22Rv1 (cell line): ENCODE data around the gene ASPM.

ENCODE experiments used
- CTCF ChIP-seq: fragments of 450-650 bp; IDR thresholded peaks from 2 replicates; pipeline ENCODE4 v1.5.1; 2017; ENCODE audit warnings: mild to moderate bottlenecking
- ZFX ChIP-seq: fragments of 450-650 bp; IDR thresholded peaks from 2 replicates; pipeline ENCODE4 v1.6.1; 2017; ENCODE audit warnings: antibody characterized with exemption, borderline replicate concordance

- no peak for TF ChIP-seq CTCF
- no peak for TF ChIP-seq ZFX
These were observed 53.9 kb downstream of the ASPM start for GRCh38 chr1:197092491-197093023.
